ENCODE data around the gene MAN2C1.

MAN2C1 gene

GRCh38 chr15:75358771-75359536 lies 9.5 kb downstream of the MAN2C1 start:
- Histone ChIP-seq H3F3A (ENCODE audit: insufficient read depth, low read length) (no peaks in the 10 kb centered on the region), H3K9ac (ENCODE audit: low read length) (no peak overlapping the region), H2AFZ (ENCODE audit: low read length) (no peak overlapping the region), H3K27ac (ENCODE audit: low read length) (no peak overlapping the region), H3K4me3 (ENCODE audit: low read length) (no peak overlapping the region), H4K20me1 (ENCODE audit: insufficient read depth, low read length) (no peaks in the 10 kb centered on the region), H3K9me2 (replicated peaks; ENCODE audit: insufficient read depth, low read length) (no peaks in the 10 kb centered on the region), H3K36me3 (replicated peaks; ENCODE audit: insufficient read depth, low read length) (no peaks in the 10 kb centered on the region), H3K27me3 (replicated peaks; ENCODE audit: insufficient read depth, low read length) (no peaks in the 10 kb centered on the region), H3K9me3 (replicated peaks; ENCODE audit: insufficient read depth, low read length) (no peaks in the 10 kb centered on the region), H3K4me1 (ENCODE audit: low read length) (no peaks in the 10 kb centered on the region), H3K4me2 (ENCODE audit: low read depth, low read length) (no peak overlapping the region), H3K79me2 (ENCODE audit: low read length) (no peaks in the 10 kb centered on the region)
- TF ChIP-seq CTCF (IDR thresholded peaks at IDR 0.05; ENCODE audit: low read length) = no peak
- TF ChIP-seq EZH2phosphoT487 (IDR thresholded peaks at IDR 0.05; ENCODE audit: low read length) = no peak
- TF ChIP-seq EZH2 (optimal IDR thresholded peaks at IDR 0.05; ENCODE audit: low read depth, low read length) = no peak
- DNase-seq = no peak

GRCh38 chr15:75357976-75358673 lies 10.3 kb downstream of the MAN2C1 start:
- no peaks in the 10 kb centered on the region for H3K36me3 ChIP-seq (replicated peaks; ENCODE audit: insufficient read depth, low read length)
- no peaks in the 10 kb centered on the region for H3K27me3 ChIP-seq (replicated peaks; ENCODE audit: insufficient read depth, low read length)
- H3K79me2 ChIP-seq (ENCODE audit: low read length) = no peaks in the 10 kb centered on the region
- no peak overlapping the region for H3K9ac ChIP-seq (ENCODE audit: low read length)
- H3K4me3 ChIP-seq (ENCODE audit: low read length) = no peak overlapping the region
- no peaks in the 10 kb centered on the region for H3F3A ChIP-seq (ENCODE audit: insufficient read depth, low read length)
- H3K27ac ChIP-seq (ENCODE audit: low read length) = no peak overlapping the region
- no peaks in the 10 kb centered on the region for H3K4me1 ChIP-seq (ENCODE audit: low read length)
- TF ChIP-seq CTCF (IDR thresholded peaks at IDR 0.05; ENCODE audit: low read length) (no peak), EZH2 (optimal IDR thresholded peaks at IDR 0.05; ENCODE audit: low read depth, low read length) (no peak), EZH2phosphoT487 (IDR thresholded peaks at IDR 0.05; ENCODE audit: low read length) (no peak)
- no peak overlapping the region for H3K4me2 ChIP-seq (ENCODE audit: low read depth, low read length)
- DNase-seq = no peak
- no peaks in the 10 kb centered on the region for H4K20me1 ChIP-seq (ENCODE audit: insufficient read depth, low read length)
- H3K9me2 ChIP-seq (replicated peaks; ENCODE audit: insufficient read depth, low read length) = no peaks in the 10 kb centered on the region
- H3K9me3 ChIP-seq (replicated peaks; ENCODE audit: insufficient read depth, low read length) = no peaks in the 10 kb centered on the region
- H2AFZ ChIP-seq (ENCODE audit: low read length) = no peak overlapping the region

GRCh38 chr15:75356517-75356916 lies 11.9 kb downstream of the MAN2C1 start:
- Histone ChIP-seq H4K20me1 (ENCODE audit: insufficient read depth, low read length) (no peaks in the 10 kb centered on the region), H3K9me3 (replicated peaks; ENCODE audit: insufficient read depth, low read length) (no peaks in the 10 kb centered on the region), H3K36me3 (replicated peaks; ENCODE audit: insufficient read depth, low read length) (no peaks in the 10 kb centered on the region), H3K9ac (ENCODE audit: low read length) (no peak overlapping the region), H3F3A (ENCODE audit: insufficient read depth, low read length) (no peaks in the 10 kb centered on the region), H3K79me2 (ENCODE audit: low read length) (no peaks in the 10 kb centered on the region), H3K27ac (ENCODE audit: low read length) (no peak overlapping the region), H3K4me1 (ENCODE audit: low read length) (no peaks in the 10 kb centered on the region), H3K9me2 (replicated peaks; ENCODE audit: insufficient read depth, low read length) (no peaks in the 10 kb centered on the region), H3K4me3 (ENCODE audit: low read length) (no peak overlapping the region), H2AFZ (ENCODE audit: low read length) (no peak overlapping the region), H3K27me3 (replicated peaks; ENCODE audit: insufficient read depth, low read length) (no peaks in the 10 kb centered on the region), H3K4me2 (ENCODE audit: low read depth, low read length) (no peak overlapping the region)
- DNase-seq = no peak
- TF ChIP-seq CTCF (IDR thresholded peaks at IDR 0.05; ENCODE audit: low read length) (no peak), EZH2 (optimal IDR thresholded peaks at IDR 0.05; ENCODE audit: low read depth, low read length) (no peak), EZH2phosphoT487 (IDR thresholded peaks at IDR 0.05; ENCODE audit: low read length) (no peak)
